Measurements from ENCODE around the gene AFF3. TPM values are rescaled to one million over a fixed set of nuclear protein-coding genes. Genes with fewer than 3 reads are reported as not detected.
"Not testable (repeated sequence)": the region's sequence is repeated elsewhere in the genome, so short reads cannot be mapped to it uniquely, and the experiment has no call there.

Gene AFF3
- total RNA-seq, 1 donor from 2014 or later, result 7.6 TPM

DNA sequence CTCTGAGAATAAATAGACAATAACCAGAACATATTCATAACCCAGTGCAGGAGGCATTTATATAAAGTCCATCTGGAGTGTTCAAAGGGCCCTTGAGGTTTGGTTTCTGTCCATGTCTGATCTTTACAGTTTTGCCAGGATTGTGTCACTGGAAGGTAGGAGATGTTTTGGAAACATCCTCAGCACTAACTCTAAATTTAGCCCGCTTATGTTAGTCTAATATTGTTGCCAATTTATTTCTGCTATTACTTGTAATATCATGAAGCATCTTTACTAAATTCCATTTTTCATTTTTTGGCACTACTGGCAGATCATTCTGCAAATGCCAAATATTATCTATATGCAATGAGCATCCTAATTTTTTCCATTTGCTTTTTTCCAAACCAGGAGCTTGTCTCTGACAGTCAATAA is 630.2 kb downstream of the AFF3 start:
- intact Hi-C loops (cut with DNase I), result no loop called here
- ATAC-seq (ENCODE audit: poor library complexity) (peak; percentile 86), DNase-seq (no peak)

DNA sequence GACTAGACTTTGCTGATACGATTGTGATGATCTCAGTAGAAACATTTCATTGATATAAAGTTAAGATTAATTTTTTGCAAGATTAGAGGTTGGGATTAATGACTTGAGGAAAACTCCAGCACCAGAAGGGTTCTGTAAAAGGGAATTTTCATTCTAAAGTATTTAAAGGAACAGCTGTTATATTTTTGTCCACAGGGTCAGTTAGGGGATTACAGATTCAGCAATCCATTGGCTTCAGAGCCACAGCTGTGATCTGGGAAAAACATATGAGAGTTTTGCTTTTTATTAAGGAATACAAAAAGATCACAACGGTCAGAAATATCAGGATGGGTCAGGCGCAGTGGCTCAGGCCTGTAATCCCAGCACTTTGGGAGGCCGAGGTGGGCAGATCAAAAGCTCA is 633.0 kb downstream of the AFF3 start:
- DNase-seq (no peak), ATAC-seq (ENCODE audit: poor library complexity) (no peak)
- intact Hi-C loops (cut with DNase I), result no loop called here

DNA sequence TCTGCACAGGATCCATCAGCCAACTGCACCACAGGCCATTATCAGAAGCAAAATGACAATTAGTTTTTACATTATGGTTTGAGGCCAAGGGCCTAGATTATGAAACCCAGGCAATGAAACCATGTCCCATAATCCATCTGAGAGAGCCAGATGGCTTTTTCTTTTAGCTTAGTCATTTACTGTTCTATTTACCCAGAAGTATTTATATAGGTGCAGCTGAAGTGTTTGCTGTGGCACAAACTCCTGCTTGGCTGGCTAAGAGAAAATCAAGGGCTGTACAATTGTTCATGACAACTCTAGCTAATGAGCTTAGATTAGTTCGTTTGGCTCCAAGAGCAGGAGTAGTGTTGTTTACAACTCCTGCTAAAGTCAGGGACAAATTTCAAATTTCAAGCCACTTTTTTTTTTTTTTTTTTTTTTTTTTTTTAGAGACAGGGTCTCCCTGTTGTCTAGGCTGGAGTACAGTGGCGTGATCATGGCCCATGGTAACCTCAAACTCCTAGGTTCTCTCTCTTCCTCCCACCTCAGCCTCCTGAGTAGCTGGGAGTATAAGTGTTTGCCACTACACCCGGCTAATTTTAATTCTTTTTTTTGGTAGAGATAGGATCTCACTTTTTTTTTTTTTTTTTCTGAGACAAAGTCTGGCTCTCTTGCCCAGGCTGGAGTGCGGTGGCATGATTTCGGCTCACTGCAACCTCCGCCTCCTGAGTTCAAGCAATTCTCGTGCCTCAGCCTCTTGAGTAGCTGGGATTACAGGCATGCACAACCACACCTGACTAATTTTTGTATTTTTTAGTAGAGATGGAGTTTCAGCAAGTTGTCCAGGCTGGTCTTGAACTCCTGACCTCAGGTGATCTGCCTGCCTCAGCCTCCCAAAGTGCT is 634.2 kb downstream of the AFF3 start:
- ATAC-seq (ENCODE audit: poor library complexity) (peak; percentile 60), DNase-seq (no peak)
- intact Hi-C loops (cut with DNase I), result no loop called here

DNA sequence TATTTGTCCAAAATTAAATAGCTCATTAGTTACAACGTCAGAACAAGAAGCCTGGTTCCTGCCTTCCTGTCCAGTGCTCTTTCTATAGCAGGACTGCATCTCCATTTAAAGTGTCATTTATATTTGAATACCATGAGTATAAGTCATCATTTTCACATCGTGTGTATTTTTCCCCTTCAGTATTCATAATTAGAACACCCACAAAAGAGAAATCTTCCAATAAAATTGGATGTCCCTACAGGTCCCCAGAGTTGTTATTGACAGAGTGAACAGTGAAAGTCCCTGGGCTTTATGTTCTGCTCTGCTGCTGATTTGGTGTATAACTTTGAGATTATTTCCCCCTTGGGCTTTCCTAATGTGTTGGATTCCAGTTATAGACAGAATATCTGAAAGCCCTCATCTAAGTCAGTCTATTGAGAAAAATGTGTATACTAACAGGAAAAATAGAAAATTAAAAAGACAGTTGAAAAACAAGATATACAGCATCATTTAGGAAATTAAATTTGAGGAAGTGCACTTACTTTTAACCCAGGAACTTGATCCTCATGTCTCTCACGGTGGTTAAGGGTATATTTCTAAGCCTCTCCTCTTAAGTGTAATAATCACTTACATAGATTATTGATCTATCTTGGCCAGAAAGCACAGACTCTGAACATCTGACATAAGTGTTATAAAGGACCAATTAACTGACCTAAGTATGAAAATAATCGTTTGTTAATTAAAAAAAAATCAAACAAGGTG is 637.4 kb downstream of the AFF3 start:
- DNase-seq, result no peak
- intact Hi-C loops (cut with DNase I), result no loop called here
- no peak for ATAC-seq (ENCODE audit: poor library complexity)

DNA sequence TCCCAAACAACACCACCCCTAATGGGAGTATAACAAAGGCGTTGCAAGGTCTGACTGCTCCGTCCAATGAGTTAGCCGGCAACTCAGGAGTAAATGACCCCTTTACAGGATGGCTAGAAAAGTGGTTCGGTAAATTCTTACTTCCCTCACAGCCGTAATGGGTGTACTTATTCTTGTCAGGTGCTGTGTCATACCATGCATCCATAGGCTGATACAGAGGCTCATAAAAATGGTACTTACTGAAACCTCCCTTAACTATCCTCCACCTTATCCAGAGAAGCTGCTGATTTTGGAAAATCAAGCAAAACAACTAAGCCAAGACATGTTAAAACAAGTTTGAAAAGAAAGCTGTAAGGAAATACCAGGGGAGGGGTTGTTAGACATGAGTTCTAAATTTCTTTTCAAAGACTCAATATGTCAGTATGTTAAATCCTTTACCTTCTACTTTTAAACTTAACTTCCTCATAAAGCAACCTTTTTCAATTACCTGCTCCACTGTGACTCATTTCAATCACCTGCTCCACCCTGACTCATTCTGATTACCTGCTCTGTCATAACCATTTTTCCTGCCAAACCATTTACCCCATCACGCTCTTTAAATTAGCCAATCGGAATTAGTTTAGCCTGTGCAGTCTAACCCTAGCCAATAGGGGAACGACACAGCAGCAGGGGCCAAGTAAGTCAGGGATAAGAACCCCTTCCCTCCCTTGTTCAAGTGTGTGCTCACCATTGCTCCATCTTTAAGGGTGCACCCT is 638.6 kb downstream of the AFF3 start:
- DNase-seq; ATAC-seq (ENCODE audit: poor library complexity); intact Hi-C loops (cut with DNase I): not testable (repeated sequence)

DNA sequence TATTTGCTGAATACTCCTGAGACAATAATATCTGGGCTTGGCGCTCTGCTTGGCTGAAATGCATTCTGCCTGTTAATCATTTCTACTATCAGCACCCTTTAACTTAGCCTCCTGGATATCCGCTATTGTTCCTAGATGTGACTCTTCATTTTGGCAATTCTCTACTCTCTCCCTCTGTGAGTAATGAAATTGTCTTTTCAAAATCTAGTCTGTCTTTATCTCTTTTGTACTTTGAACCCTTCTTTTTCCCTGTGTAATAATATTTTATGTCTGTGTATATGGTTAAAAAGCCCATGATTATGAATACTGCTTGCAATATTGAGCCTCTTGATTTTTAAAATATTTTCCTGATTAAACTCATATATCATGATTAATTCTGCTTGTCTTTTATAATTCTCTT is 646.4 kb downstream of the AFF3 start:
- no peak for ATAC-seq (ENCODE audit: poor library complexity)
- no peak for DNase-seq
- intact Hi-C loops (cut with DNase I), result no loop called here

Other genes with a start within 250 kb of the AFF3 start
- 14.6 TPM for gene LONRF2, start 179.9 kb upstream of the AFF3 start, total RNA-seq

Data from Right ventricle myocardium superior (tissue), 1 donor.